Myocyte (in vitro differentiated cells): ENCODE data around the gene POFUT2. TPM values are rescaled to one million over a fixed set of nuclear protein-coding genes. Genes with fewer than 3 reads are reported as not detected.
"Not testable (repeated sequence)": the region's sequence is repeated elsewhere in the genome, so short reads cannot be mapped to it uniquely, and the experiment has no call there.

ENCODE experiments used
- DNase-seq: peaks from one replicate; pipeline ENCODE4 v3.0.0-alpha.2; 2012; ENCODE audit warnings: low read depth
- total RNA-seq: library from RNA; depleted of rRNA; stranded (reverse); fragments of >200 nt; gene quantifications from 2 replicates; pipeline ENCODE4 v1.2.3, GENCODE V29; 2014

Gene POFUT2
- total RNA-seq, 1 donor from 2014 or later: 46.9 TPM

GRCh38 chr21:45310459-45310858 is 22.8 kb upstream of the POFUT2 start:
- no peak for DNase-seq

GRCh38 chr21:45309987-45310381 is 22.3 kb upstream of the POFUT2 start:
- no peak for DNase-seq

- peak; percentile 80 for DNase-seq
These were observed 21.6 kb upstream of the POFUT2 start for GRCh38 chr21:45309069-45309986.

GRCh38 chr21:45308194-45309068 is 20.7 kb upstream of the POFUT2 start:
- peak; percentile 93 for DNase-seq

GRCh38 chr21:45307597-45308158 is 20.0 kb upstream of the POFUT2 start:
- DNase-seq: not testable (repeated sequence)

- DNase-seq: peak; percentile 98
These were observed 19.3 kb upstream of the POFUT2 start for GRCh38 chr21:45306832-45307571.

- no peak for DNase-seq
These were observed 18.7 kb upstream of the POFUT2 start for GRCh38 chr21:45306453-45306831.

GRCh38 chr21:45305836-45306235 is 18.1 kb upstream of the POFUT2 start:
- DNase-seq: no peak

GRCh38 chr21:45304945-45305344 is 17.2 kb upstream of the POFUT2 start:
- no peak for DNase-seq

GRCh38 chr21:45304476-45304830 is 16.8 kb upstream of the POFUT2 start:
- DNase-seq: no peak

- no peak for DNase-seq
These were observed 16.2 kb upstream of the POFUT2 start for GRCh38 chr21:45303751-45304475.

- no peak for DNase-seq
These were observed 15.5 kb upstream of the POFUT2 start for GRCh38 chr21:45303091-45303615.

GRCh38 chr21:45302082-45303061 is 14.7 kb upstream of the POFUT2 start:
- DNase-seq: no peak

- no peak for DNase-seq
These were observed 13.9 kb upstream of the POFUT2 start for GRCh38 chr21:45301521-45302081.

GRCh38 chr21:45300786-45301520 is 13.3 kb upstream of the POFUT2 start:
- no peak for DNase-seq

- DNase-seq: peak; percentile 79
These were observed 12.4 kb upstream of the POFUT2 start for GRCh38 chr21:45299864-45300785.
